ENCODE data around the gene IGLL5.
"Not testable (repeated sequence)": the region's sequence is repeated elsewhere in the genome, so short reads cannot be mapped to it uniquely, and the experiment has no call there.

Gene IGLL5

DNA sequence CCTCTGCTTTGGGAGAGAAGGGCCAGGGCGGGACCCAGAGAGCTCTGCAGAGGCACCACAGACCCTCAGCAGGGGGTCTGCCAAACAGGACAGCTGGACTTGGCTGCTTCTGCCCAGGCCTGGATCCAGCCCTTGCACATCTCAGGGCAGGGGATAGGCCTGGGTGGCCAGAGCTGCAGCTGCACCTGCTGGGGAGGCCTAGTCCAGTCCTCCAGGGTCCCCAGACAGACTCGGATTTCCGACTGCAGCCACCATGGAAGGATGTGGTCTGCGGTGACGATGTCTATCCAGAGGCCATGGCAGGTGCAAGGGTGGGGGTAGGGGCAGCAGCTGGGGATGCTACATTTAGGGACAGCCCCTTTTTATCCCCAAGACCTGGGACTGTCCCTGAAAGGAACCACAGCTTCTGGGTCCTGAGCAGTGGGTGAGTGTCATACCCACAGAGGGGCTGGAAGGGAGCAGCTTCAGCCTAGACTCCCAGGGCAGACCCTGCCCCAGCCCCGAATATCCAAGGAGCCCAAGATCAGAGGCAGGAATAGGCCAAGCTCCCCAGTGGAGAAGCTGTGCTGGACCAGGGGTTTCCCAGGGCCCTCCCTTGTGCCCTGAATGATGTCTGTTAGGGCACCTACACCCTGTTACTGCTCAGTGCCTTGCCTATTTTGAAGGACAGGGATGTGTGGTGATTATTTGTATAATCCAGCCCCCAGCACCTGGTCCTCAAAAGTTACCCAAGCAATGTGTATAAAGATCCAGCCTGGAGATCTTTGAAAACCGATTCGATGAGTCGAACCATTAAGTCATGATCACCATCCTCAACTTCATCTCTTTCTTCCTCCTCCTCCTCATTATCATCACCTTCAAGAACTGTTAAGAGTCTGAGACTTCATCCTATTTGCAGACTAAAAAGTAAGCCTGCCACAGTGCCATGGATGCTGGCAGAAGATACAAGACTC, 2.5 kb upstream of the IGLL5 start:
- FAIRE-seq: no peak

DNA sequence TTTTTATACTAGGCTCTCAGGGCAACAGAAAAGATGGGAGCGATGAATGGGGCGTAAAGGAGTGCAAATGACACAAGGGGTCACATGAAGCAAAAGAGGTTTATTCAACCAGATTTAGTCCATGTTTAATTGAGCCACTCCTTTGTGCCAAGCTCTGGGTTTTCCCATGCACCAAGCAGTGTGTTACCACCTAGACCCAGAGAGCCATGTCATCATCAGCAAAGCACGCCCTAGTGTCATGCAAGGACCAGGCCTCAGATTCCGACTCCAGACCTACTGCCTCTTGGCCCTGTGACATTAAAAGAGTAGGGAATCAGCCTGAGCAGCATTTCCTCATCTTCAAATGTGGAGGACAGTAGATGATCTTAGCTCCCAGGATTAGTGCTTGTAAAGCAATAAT, 1.1 kb upstream of the IGLL5 start:
- FAIRE-seq: no peak

DNA sequence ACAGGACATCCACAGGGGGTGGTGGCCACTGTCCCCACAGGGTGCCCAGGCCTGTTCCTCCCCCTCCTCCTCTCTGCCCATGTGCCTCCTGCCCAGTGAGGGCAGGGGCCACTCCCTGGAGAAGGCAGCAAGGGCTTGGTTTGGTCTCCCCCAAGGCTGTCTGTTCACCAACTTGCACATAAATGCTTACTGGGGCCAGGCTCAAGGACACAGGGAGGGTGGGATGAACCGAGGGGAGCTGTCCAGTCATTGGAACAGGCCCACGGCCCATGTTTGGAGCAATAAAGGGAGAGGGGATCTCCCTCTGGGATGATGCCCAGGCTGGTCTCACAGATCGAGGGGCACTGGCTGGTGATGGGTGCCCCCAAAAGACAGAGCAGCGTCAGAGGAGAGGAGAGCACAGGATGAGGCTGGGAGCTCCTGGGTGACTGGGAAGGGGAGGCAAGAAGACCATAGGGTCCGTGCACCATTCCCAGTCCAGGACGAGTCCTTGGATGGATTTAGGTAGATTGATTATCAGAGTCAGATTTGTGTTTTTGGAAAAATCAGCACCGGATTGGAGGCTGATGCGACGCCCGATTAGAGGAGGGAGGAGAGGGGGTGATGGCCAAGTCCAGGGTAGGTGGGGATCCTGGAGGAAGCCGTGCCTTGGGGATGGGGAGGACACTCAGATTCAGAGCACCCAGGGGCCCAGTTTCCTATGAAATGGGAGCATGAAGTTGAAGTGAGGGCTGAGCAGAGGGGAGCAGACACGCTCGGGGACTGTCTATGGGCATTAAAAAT, 1.1 kb downstream of the IGLL5 start:
- FAIRE-seq: no peak

GRCh38 chr22:22890085-22890484, 2.5 kb downstream of the IGLL5 start:
- FAIRE-seq: no peak

- FAIRE-seq: no peak
Observed at GRCh38 chr22:22891139-22891621, 3.6 kb downstream of the IGLL5 start.

- no peak for FAIRE-seq
Observed at GRCh38 chr22:22892096-22893052, 4.8 kb downstream of the IGLL5 start.

DNA sequence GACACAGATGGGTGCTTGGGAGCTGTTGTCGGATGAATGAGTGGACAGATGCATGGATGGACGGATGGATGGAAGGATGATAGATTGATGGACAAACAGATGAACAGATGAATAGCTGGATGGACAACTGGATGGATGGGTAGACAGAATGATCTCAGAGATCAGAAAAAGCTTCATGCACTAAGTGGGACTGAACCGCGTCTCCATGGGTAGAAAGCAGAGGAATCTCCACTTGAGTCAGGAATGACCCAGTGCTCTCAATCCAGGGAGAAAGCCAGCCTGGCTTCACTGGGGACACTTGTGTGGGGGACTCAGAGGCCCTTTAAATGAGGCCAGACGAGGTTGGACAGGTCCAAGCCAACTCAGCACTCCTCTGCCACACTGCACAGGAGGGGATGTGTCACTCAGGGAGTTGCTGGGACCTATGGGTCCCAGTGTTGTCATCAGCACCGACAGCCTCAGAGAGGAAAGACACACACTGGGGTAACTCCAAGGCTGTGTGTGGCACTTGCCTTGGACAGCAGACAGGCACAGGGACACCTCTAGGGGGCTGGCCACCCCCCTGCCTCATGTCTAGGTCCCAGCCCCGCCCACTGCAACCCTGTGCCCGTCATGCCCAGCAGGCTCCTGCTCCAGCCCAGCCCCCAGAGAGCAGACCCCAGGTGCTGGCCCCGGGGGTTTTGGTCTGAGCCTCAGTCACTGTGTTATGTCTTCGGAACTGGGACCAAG, 5.6 kb downstream of the IGLL5 start:
- FAIRE-seq: no peak

- FAIRE-seq: no peak
Observed at GRCh38 chr22:22893891-22894739, 6.5 kb downstream of the IGLL5 start.

GRCh38 chr22:22894740-22895731, 7.4 kb downstream of the IGLL5 start:
- no peak for FAIRE-seq

GRCh38 chr22:22895776-22896445, 8.3 kb downstream of the IGLL5 start:
- no peak for FAIRE-seq

- FAIRE-seq: no peak
Observed at GRCh38 chr22:22896601-22897000, 9.0 kb downstream of the IGLL5 start.

DNA sequence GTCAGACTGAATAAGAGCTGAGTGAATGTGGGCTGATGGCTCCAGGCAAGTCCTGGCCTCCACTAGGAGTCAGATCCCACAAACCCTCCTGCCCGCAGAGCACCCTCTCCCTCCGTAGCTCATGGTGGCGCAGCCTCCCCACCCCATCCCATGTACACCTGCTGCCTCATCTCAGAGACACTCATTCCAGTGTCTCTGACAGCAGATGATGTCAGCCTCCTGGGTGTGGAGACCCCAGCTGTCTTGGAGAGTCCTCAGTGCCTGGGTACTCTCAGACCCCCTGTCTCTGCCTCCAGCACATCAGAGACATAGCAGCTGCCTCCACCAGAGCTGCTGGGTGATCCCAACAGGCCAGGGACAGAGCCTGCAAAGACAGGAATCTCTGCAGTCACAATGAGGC, 9.5 kb downstream of the IGLL5 start:
- no peak for FAIRE-seq

- no peak for FAIRE-seq
Observed at GRCh38 chr22:22897947-22898346, 10.3 kb downstream of the IGLL5 start.

GRCh38 chr22:22898411-22898950, 10.9 kb downstream of the IGLL5 start:
- FAIRE-seq: not testable (repeated sequence)

- not testable (repeated sequence) for FAIRE-seq
Observed at GRCh38 chr22:22899342-22900080, 11.9 kb downstream of the IGLL5 start.

GRCh38 chr22:22900527-22901205, 13.1 kb downstream of the IGLL5 start:
- not testable (repeated sequence) for FAIRE-seq

DNA sequence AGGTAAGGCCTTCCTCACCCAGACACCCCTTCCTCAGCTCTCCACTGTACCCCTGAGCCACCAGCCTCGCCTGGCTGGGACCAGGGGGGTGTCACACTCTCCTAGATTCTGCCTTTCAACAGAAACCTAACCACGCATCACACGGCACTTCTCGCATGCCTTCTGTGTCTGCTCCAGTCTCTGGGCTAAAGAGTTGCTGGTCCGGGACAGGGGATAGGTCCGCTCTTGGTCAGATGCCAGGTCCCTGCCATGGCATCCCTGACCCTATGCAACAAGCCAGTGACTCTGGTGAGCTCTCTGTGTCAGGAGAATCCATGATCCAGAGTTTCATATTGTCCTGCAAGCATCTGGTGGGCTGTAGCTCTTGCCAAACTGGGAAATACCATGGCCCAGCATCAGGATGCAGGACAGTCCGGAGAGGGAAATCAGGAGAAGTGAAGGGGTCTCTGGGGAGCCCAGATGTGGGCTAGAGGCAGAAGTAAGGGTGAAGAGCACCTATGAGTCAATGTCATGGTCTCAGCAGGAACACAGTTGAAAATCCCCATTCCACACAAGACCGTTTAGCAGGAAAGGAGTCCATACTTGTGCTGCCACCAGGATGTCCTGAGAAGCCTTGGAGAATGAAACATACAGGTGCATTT, 14.1 kb downstream of the IGLL5 start:
- no peak for FAIRE-seq

Measured in islet of Langerhans (tissue), 1 donor.